SK-N-SH treated with all-trans-retinoic acid at 6 μM for 48 hours (cell line): Measurements from ENCODE around the gene TAMALIN.

Experiments
- ATAC-seq: fragments of 200-7000 bp; cut with Tn5 transposase; 3 replicates; pipeline ENCODE4 v1.9.1; 2020; ENCODE audit warnings: mild to moderate bottlenecking, moderate library complexity
- BACH2 ChIP-seq: fragments of 250-450 bp; sonication (Bioruptor Pico); IDR thresholded peaks from 2 replicates; pipeline ENCODE4 v1.9.0; 2021; ENCODE audit warnings: mild to moderate bottlenecking, borderline replicate concordance
- CREB5 ChIP-seq: fragments of 250-450 bp; sonication (Bioruptor Pico); IDR thresholded peaks from 2 replicates; pipeline ENCODE4 v1.5.1; 2020; ENCODE audit warnings: low read depth, mild to moderate bottlenecking, moderate library complexity
- CSDC2 ChIP-seq: fragments of 250-450 bp; sonication (Bioruptor Pico); IDR thresholded peaks from 2 replicates; pipeline ENCODE4 v1.5.0; 2020; ENCODE audit warnings: mild to moderate bottlenecking, moderate library complexity
- CSRNP3 ChIP-seq: fragments of 250-450 bp; sonication (Bioruptor Pico); IDR thresholded peaks from 2 replicates; pipeline ENCODE4 v1.5.1; 2021; ENCODE audit warnings: mild to moderate bottlenecking, moderate library complexity
- ESRRG ChIP-seq: fragments of 250-450 bp; sonication (Bioruptor Pico); IDR thresholded peaks from 2 replicates; pipeline ENCODE4 v1.6.1; 2021; ENCODE audit warnings: mild to moderate bottlenecking
- GLIS3 ChIP-seq: fragments of 250-450 bp; sonication (Bioruptor Pico); IDR thresholded peaks from 2 replicates; pipeline ENCODE4 v1.5.0; 2020; ENCODE audit warnings: mild to moderate bottlenecking, moderate library complexity
- ISL1 ChIP-seq: fragments of 250-450 bp; sonication (Bioruptor Pico); IDR thresholded peaks from 2 replicates; pipeline ENCODE4 v2.1.2; 2022; ENCODE audit warnings: mild to moderate bottlenecking, moderate library complexity
- OSR1 ChIP-seq: fragments of 250-450 bp; sonication (Bioruptor Pico); IDR thresholded peaks from 2 replicates; pipeline ENCODE4 v1.8.0; 2022; ENCODE audit warnings: moderate library complexity, mild to moderate bottlenecking, inconsistent platforms
- POU6F1 ChIP-seq: fragments of 250-450 bp; sonication (Bioruptor Pico); IDR thresholded peaks from 2 replicates; pipeline ENCODE4 v1.8.0; 2021; ENCODE audit warnings: low read depth, mild to moderate bottlenecking, moderate library complexity, borderline replicate concordance
- PPARA ChIP-seq: fragments of 250-450 bp; sonication (Bioruptor Pico); IDR thresholded peaks from 2 replicates; pipeline ENCODE4 v1.5.0; 2020; ENCODE audit warnings: mild to moderate bottlenecking, borderline replicate concordance
- RARB ChIP-seq: fragments of 250-450 bp; sonication (Bioruptor Pico); IDR thresholded peaks from 2 replicates; pipeline ENCODE4 v1.8.0; 2021; ENCODE audit warnings: mild to moderate bottlenecking, moderate library complexity
- SNAI2 ChIP-seq: fragments of 250-450 bp; sonication (Bioruptor Pico); IDR thresholded peaks from 2 replicates; pipeline ENCODE4 v1.5.0; 2020; ENCODE audit warnings: mild to moderate bottlenecking, moderate library complexity
- TCF4 ChIP-seq: fragments of 250-450 bp; sonication (Bioruptor Pico); IDR thresholded peaks from 2 replicates; pipeline ENCODE4 v1.8.0; 2021; ENCODE audit warnings: mild to moderate bottlenecking, moderate library complexity, borderline replicate concordance
- TOX ChIP-seq: fragments of 250-450 bp; sonication (Bioruptor Pico); IDR thresholded peaks from 2 replicates; pipeline ENCODE4 v1.8.0; 2021; ENCODE audit warnings: mild to moderate bottlenecking, moderate library complexity, borderline replicate concordance
- ZC3H10 ChIP-seq: fragments of 250-450 bp; sonication (Bioruptor Pico); IDR thresholded peaks from 2 replicates; pipeline ENCODE4 v1.5.1; 2021; ENCODE audit warnings: mild to moderate bottlenecking, moderate library complexity
- ZFP3 ChIP-seq: fragments of 250-450 bp; sonication (Bioruptor Pico); IDR thresholded peaks from 2 replicates; pipeline ENCODE4 v1.5.0; 2020; ENCODE audit warnings: mild to moderate bottlenecking, moderate library complexity
- ZFP30 ChIP-seq: fragments of 450-650 bp; formaldehyde crosslinking; IDR thresholded peaks from 2 replicates; pipeline ENCODE4 v1.5.0; 2022; ENCODE audit warnings: mild to moderate bottlenecking, moderate library complexity
- ZNF565 ChIP-seq: fragments of 450-650 bp; formaldehyde crosslinking; conservative IDR thresholded peaks from 2 replicates; pipeline ENCODE4 v1.5.0; 2020; ENCODE audit warnings: low read depth, mild to moderate bottlenecking, moderate library complexity
- ZNF70 ChIP-seq: fragments of 450-650 bp; formaldehyde crosslinking; IDR thresholded peaks from 2 replicates; pipeline ENCODE4 v1.5.0; 2020; ENCODE audit warnings: mild to moderate bottlenecking, moderate library complexity
- ZNF8 ChIP-seq: fragments of 450-650 bp; formaldehyde crosslinking; IDR thresholded peaks from 2 replicates; pipeline ENCODE4 v1.5.0; 2020; ENCODE audit warnings: mild to moderate bottlenecking, moderate library complexity
- TF ChIP-seq, protein P1 (sequence below): fragments of 250-450 bp; sonication (Bioruptor Pico); IDR thresholded peaks from 2 replicates; pipeline ENCODE4 v1.5.0; 2020; ENCODE audit warnings: mild to moderate bottlenecking, moderate library complexity

TAMALIN gene

GRCh38 chr12:51985154-51985835, 21.5 kb upstream of the TAMALIN start (continued):
- TF ChIP-seq, protein P1, sequence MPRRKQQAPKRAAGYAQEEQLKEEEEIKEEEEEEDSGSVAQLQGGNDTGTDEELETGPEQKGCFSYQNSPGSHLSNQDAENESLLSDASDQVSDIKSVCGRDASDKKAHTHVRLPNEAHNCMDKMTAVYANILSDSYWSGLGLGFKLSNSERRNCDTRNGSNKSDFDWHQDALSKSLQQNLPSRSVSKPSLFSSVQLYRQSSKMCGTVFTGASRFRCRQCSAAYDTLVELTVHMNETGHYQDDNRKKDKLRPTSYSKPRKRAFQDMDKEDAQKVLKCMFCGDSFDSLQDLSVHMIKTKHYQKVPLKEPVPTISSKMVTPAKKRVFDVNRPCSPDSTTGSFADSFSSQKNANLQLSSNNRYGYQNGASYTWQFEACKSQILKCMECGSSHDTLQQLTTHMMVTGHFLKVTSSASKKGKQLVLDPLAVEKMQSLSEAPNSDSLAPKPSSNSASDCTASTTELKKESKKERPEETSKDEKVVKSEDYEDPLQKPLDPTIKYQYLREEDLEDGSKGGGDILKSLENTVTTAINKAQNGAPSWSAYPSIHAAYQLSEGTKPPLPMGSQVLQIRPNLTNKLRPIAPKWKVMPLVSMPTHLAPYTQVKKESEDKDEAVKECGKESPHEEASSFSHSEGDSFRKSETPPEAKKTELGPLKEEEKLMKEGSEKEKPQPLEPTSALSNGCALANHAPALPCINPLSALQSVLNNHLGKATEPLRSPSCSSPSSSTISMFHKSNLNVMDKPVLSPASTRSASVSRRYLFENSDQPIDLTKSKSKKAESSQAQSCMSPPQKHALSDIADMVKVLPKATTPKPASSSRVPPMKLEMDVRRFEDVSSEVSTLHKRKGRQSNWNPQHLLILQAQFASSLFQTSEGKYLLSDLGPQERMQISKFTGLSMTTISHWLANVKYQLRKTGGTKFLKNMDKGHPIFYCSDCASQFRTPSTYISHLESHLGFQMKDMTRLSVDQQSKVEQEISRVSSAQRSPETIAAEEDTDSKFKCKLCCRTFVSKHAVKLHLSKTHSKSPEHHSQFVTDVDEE (CRISPR knock-in tag): no peak
- TF ChIP-seq, all 23 proteins: peak for 0

GRCh38 chr12:51986834-51987233, 19.9 kb upstream of the TAMALIN start:
- ATAC-seq: no peak
- TF ChIP-seq ISL1 (CRISPR knock-in tag): no peak
- TF ChIP-seq TOX: no peak
- TF ChIP-seq, protein P1 (CRISPR knock-in tag): no peak
- TF ChIP-seq TCF4 (CRISPR knock-in tag): no peak
- TF ChIP-seq CSRNP3 (CRISPR knock-in tag): no peak
- TF ChIP-seq PPARA (CRISPR knock-in tag): no peak
- no peak for TF ChIP-seq RARB (CRISPR knock-in tag)
- TF ChIP-seq SNAI2 (CRISPR knock-in tag): no peak
- no peak for TF ChIP-seq ZNF70 (CRISPR knock-in tag)
- TF ChIP-seq ESRRG (CRISPR knock-in tag): no peak
- no peak for TF ChIP-seq CSDC2
- TF ChIP-seq CREB5: no peak
- no peak for TF ChIP-seq ZFP30 (CRISPR knock-in tag)
- no peak for TF ChIP-seq POU6F1 (CRISPR knock-in tag)
- TF ChIP-seq ZFP3 (CRISPR knock-in tag): no peak
- TF ChIP-seq GLIS3 (CRISPR knock-in tag): no peak
- TF ChIP-seq ZNF565 (CRISPR knock-in tag): no peak
- TF ChIP-seq BACH2 (CRISPR knock-in tag): no peak
- no peak for TF ChIP-seq OSR1 (CRISPR knock-in tag)
- TF ChIP-seq ZC3H10 (CRISPR knock-in tag): no peak

GRCh38 chr12:51992246-51992645, 14.5 kb upstream of the TAMALIN start:
- ATAC-seq: no peak
- no peak for TF ChIP-seq ESRRG (CRISPR knock-in tag)
- no peak for TF ChIP-seq CREB5
- TF ChIP-seq ISL1 (CRISPR knock-in tag): no peak
- no peak for TF ChIP-seq ZNF8 (CRISPR knock-in tag)
